GM21390 (cell line): ENCODE data around the gene RUNX2.

Source experiments
- ATAC-seq: cut with Tn5 transposase; IDR thresholded peaks from one replicate; pipeline ENCODE4 v1.9.1; 2021; ENCODE audit not compliant: unreplicated experiment

RUNX2 gene

DNA sequence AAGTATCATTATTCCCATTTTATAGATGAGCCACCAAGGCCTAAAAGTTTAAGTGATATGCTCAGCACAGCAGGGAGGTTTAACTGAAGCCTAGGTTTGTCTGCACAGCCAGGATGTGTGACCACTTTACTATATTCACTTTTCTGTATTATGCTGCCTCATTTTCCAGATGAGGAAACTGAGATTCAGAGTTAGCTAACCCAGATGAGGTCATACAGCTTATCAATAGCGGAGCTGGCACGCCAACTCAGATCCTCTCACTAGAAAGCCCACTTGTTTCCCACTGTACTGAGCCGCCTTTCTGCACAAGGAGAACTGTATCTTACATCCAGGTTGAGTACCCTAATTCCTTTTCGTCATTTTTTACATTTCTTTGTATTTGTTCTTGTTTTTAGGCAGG lies 181.3 kb downstream of the RUNX2 start:
- ATAC-seq = no peak

DNA sequence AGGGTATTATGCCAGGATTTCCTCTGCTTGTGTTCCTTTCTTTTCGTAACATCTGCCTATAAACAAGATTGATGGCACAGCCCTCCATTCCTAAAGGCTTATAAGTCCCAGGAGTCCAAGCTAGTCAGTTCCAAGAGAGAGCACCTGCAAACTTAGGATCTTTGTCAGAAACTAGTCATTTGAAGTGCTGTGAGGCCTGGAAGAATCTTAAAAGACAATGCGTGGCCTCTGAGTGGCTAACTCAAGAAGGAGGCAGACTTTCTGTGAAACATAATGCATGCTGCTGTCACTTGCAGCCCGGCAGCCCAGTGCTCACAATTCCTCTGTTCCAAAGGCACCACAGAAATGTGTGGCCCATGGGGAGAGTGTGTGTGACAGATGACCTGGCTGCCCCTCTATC lies 184.6 kb downstream of the RUNX2 start:
- no peak for ATAC-seq

DNA sequence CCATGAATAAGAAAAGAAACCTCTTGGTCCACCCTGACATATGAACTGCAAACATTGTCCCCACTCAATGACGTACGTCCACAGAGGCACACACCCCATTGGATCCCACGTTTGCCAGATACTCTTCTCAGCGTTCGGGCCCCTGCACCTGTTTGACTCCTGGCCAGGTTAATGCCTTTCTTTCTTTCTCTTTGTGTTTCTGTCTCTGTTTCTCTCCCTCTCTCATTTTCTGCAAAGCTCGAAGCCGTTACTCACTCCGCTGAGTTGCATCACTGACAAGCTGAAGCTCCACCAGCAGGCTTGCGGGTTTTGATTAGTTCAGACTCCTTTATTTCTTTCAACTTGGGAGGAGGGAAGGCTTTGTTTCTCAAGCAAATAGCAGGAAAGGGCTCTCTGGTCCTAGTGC lies 185.1 kb downstream of the RUNX2 start:
- no peak for ATAC-seq

DNA sequence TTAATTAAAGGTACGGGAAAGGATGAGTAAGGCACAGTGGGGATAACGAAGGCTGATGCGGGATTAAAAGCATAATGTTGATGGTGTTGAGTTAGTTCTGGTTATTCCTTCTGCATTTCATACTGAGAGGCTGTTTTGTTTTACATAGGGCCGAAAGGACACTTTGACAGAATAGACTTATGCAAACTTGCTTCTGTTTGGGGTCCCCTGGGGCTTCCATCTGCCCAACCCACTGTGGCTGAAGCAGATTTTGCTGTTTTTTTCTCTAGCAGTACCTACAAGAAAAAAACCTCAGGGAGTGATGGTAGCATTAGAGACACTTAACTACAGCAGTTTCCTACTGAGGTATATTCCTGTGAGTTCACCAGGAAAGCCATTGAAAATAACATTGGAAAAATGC lies 185.7 kb downstream of the RUNX2 start:
- ATAC-seq = no peak

DNA sequence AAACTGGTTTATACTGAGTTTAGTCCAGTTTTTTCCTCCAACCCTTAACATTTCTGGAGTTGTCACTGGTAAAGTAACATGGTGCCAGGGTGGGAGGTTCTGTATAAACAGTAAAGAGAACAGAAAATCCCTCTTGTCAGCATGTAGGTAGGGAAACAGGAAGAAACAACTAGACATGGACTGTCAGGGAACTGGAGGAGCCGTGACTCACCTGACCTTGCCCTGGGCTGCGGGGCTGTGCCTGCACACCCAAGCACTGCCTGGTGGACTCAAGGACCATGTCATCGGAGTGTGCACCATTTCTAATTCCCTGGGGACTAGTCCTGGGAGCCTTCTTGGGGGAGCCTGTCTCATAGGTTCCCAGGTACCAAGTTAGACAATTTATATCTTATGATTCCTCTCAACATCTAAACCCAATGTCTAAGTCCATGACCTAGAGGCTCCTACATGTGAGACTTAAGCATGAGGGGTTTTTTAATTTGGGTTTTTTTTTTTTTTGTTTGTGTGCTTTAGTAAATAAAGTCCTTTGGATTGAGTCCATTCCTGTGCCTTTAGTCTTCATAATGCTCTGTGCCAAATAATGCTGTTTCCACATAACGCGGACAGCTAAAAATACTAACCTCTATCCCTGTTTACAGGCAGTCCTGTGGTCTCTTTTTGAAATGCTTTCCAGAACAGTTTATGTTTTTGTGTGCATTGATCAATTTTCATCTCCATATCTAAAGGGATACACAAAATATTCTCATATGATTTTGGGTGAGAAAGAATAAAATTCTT lies 186.5 kb downstream of the RUNX2 start:
- no peak for ATAC-seq

DNA sequence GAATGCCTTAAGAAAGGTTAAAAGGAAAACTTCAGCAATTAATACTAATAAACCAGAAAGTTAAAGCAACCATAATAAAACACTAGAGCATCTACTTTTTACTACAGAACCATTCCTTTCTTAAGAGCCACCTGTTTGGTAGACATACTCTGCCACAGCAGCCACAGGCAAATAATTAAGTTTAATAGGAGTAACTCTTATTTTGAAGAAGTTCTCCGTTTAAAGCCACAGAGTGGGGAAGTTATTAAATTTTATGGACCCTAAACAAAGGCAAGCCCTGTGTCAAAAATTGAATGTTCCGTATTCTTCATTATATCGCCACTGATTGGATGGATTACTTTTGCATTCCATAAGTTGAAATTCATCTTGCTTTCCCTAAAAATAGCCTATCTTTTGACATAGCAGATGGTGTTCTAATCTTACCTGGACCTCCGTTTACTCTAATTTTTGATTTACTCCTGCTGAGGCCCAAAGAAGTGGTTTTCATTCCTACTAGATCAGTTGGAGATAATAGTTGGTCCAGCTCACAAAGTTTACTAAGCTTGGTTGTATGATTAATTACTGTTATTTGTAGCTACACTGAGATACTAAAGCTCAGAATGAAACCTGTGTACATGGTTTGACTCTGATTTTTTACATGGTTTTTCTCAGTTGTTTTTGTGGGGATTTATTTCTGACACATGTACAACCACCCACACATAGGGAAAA lies 190.0 kb downstream of the RUNX2 start:
- no peak for ATAC-seq

DNA sequence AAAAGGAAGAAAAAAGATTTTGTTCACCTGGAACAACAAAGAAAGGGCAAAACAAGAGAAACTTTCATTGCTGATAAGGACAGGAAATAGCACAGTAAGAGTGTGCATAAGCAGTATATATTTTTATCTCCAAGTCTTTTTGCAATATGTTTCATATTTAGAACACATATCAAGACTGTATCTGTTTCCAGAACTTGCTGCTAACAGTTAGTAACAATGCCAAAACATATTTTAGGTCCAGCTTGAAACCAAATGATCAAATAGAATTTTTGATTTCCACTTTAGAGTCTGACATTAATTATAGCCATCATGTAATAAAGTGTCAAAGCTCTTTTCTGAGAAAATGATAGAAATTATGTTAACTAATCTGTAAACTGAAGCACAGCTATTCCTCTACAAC lies 193.1 kb downstream of the RUNX2 start:
- no peak for ATAC-seq

DNA sequence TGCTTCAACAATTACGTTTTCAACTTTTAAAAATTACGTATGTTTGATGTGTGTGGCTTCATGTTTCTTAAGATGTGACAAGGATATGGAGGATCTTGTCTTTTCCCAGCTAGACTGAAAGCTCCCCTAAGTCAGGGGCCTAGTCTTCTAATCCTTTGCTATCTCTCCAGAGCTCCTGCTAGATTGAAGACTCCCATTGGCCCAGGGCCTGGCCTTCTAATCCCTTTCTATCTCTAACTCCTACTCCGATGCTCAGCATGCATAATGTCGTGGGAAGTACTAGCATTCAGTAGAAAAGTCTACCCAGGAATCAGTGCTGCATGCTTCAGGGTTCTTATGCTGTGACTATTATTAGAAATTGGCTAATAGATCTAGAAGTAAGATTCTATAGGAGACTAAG lies 194.4 kb downstream of the RUNX2 start:
- no peak for ATAC-seq

DNA sequence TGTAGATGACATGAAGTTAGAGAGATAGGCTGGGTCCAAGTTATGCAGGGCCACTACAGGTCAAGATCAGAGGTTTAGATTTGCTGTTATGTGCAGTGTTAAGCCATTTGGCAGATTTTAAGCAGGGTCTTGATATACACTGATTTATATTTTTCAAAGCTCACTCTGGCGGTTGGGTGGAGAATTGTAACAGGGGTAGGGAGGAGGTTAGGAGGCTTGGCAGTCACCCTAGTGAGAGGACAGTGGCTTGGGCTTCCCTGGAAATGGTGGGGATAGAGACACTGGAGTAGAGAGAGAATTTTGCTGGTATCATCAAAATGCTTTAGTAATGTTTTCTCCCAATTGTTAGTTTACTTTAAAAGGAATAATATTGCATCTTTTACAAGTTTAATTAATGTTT lies 199.1 kb downstream of the RUNX2 start:
- no peak for ATAC-seq

DNA sequence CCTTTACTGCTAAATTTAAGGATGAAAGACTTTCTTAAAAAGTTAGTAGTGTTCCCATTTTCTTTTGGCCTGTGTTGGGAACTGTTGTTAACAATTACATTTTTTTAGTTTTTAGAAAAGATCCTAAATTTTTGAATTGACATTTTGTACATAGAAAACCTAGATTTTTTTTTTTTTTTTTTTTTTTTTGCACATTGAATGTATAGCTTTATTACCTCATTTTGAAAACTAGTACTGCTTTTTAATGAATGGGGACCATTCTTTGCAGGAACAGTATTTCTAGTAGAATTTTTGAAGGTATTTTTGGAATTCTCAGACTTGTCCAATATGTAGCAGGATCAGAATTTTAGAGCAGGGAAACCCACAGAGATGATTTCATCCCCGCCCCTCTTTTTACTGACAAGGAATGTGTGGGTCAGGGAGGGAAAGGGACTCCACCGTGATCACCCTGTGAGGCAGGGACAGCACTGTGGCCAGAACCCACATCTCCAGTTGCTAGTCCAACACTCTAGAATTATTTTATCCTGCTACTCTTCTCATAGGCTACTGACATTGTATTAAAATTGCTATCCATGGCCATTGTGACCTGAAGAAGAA lies 204.0 kb downstream of the RUNX2 start:
- no peak for ATAC-seq

DNA sequence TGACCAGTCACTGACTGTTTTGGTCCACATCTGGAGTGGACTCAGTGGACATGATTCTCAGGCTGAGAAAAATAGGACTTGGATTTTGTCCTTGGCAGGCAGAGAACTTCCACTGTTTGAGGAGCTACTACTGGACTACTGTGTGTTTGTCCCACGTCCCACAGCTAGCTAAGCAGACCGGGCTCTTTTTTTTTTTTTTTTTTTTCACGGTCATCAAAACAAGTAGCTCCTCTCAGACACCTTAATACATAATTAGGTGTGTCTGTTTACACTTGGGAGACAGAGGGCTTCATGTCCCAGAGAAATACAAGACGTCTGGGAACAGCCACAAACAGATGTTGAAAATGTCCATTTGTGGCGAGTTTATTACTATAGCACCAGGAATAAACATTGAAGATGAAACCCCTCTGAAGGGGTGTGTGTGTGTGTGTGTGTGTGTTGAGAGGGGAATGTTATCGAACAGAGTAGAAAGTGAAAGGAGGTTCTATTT lies 204.6 kb downstream of the RUNX2 start:
- no peak for ATAC-seq

DNA sequence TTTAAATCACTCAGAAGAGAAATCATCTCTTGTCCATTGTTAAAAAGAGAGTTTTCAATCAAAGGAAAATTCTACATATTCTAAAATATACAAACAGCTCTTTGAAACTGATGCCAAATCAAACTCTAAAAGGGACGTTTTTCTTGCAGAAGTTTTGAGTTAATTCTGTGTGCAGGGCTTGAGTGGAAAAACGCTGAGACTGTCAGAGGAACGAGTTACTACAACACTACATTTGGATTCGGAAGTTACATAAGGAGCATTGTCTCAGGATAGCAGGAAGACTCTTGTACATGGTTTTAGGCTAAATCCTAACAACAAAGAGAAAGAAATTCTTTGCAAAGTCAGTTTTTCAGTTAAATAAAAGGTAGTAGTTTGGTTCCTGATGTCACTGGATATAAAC lies 205.3 kb downstream of the RUNX2 start:
- ATAC-seq = no peak

DNA sequence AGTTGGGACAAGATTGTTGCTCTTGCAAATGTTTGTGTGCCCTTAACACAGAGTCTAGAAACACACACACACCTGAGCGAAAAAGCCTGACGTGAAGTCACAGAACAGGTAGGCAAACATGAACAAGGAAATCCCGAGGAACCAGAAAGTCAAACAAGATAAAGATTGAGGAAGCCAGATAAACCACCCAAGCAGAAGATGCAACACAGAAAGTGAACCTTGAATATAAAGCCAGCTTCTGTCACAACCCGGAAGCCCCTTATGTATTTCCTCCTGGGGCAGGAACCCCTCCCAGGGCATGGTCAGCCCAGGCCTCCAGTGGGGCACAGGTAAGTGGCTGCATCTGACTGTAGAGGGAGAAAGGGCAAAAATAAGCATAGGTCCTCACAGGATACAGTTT lies 207.8 kb downstream of the RUNX2 start:
- no peak for ATAC-seq

DNA sequence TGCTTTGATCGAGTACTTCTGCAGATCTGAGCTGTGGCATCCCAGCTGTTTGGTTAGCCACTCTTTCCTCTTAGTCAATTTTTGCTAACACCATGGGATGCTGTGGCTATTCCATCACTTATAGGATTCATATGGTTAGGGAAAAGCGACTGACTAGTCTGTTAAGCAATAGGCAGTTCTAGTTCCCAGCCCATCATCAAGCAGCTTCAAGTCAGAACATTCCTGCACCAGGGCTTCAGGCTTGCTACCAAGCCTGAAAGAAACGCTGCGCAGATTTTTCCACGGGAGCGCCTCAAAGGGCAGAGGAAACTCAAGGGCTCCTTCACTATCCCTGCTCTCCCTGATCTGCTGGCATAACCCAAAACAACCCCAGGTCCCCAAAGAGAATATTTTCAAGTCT lies 209.4 kb downstream of the RUNX2 start:
- no peak for ATAC-seq

DNA sequence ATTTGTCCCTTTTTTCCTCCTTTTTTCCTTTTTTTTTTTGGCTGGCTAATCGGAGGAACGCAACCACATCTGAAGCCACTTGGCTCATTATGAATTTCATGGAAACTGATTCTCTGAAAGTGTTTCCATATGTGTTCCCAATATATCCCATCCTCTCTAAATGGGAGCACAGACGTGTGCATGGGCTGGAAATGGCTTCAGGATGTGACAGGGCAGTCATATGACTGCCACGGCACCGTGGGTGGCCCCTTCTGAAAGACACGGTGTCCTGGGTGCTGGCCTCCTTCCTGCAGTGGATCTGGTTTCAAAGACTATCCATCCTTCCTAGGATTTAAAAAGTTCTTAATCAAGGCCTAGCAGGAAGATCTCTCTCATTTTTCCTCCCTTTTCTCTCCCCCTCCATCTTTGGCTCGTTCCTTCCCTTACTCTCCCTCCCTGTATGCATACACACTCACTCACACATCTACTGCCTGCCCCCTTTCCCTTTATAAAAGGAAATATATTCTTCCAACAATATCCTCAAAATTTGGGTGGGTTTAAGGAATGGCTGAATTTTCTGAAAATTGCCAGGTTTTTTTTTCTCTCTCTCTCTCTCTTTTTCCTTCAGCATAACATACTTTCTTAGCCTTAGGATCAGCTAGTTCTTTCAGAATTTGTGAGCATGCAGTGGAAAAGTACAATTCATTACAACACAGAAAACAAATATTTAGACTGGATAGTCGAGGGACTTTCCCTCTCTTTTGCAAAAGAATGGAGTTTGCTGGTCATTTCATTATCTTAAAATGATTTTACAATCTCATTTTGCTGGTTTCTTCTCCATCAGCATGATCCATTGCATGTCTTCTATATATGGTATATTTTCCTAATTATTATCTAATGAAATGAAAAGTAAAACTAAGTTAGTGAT lies 210.8 kb downstream of the RUNX2 start:
- no peak for ATAC-seq

DNA sequence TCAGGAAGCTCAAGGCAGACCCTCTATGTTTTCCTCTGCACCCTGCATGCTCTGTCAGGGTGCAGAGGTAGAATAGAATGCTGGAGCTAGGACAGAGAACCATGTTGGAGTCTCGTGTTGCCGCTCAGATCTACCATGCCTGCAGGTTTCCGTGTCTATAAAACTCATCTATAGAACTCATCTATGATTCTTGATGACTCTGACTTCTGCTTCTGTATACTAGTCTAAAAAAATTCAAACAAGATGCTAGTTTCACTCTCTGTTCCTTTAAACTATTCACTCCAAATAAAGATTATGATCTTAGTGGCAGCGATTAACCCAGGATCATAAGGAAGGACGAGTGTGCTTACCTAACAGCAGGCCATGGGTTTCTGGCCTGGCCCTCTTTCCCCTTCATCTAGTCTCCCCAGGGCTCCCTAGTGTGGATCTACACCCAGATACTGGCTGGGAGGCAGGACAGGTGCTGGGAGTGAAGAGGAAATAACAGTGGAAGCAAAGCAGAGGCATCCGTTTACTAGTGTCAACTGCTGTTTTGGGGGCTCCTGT lies 212.3 kb downstream of the RUNX2 start:
- no peak for ATAC-seq

DNA sequence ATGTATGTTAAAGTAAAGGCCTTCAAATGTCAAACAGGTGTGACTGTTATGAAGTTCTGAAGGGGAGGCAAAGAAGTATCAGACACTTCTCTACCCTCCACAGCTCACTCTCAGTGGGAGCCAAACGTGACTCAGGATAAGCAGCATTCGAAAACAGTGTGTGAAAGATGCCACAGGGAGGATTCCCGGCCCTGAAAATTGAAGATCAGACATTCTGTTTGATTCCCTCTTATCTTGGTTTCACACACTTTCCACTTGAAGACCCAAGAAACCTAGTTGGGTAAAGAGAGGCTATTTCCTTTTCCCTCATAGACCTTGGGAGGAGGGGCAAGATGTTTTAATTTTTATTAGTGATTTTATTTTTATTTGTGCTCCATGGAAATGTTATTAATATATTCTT lies 213.8 kb downstream of the RUNX2 start:
- no peak for ATAC-seq

DNA sequence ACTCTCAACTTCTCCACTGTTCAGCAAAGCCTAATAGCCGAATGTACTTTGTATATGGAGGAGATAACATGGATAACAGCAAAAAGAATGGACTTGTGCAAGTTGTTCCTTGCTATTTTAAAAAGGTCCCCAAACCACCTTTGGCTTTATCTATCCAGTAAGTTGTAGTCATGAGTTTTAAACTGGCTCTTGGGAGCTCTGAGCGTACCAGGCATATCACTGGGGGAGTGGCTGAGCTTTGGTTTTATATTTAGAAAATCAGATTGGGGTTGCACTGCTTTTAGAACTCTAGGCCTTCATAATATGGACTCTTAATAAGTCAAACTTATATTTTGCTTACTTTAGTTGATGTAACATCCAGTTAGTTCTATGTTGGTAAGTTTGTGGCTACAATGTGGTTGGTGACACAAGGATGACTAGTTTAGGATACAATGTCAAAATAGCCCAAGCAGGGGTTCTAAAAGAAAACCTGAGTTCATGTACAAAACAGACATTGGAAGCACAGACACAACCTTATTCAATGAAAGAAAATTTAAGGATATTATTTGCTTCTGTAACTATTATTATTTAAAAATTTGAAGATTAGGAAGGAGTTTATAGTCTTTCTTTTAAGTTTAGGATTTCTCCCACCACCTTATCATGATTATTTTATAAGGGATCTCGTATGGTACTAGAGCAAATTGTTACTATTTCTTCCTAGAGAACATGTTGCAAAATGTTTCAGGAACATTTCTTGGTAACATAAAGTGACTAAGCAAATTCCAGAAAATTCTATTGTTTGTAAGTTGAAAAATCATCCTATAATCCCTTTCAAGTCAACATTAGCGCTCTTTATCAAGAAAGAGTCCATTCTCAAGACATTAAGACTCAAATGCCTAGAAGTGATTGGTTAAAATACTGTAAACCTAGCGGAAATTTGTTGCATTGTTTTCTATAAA lies 215.4 kb downstream of the RUNX2 start:
- no peak for ATAC-seq

DNA sequence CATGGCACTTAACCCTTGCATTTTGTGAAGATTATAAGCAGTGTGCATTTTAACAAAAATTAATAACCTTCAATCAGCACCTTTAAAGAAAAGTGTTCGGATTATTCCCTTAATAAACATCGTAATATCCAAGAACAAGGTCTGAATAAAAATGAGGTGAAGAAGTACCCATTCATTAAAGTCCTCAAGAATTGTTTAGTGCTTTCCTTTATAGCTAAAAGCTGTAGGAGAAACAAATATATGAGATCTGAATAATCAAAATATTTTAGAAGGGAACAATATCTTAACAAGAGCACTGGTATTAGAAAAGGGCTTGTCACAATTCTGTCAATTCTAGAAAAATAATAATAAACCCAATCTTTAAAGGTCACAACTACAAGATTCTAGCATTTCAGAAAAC lies 217.3 kb downstream of the RUNX2 start:
- ATAC-seq = no peak
